ENCODE data around the gene ITPR3. TPM values are rescaled to one million over a fixed set of nuclear protein-coding genes. Genes with fewer than 3 reads are reported as not detected.

Gene ITPR3
- total RNA-seq, 1 donor from 2014 or later: 8.0 TPM

DNA sequence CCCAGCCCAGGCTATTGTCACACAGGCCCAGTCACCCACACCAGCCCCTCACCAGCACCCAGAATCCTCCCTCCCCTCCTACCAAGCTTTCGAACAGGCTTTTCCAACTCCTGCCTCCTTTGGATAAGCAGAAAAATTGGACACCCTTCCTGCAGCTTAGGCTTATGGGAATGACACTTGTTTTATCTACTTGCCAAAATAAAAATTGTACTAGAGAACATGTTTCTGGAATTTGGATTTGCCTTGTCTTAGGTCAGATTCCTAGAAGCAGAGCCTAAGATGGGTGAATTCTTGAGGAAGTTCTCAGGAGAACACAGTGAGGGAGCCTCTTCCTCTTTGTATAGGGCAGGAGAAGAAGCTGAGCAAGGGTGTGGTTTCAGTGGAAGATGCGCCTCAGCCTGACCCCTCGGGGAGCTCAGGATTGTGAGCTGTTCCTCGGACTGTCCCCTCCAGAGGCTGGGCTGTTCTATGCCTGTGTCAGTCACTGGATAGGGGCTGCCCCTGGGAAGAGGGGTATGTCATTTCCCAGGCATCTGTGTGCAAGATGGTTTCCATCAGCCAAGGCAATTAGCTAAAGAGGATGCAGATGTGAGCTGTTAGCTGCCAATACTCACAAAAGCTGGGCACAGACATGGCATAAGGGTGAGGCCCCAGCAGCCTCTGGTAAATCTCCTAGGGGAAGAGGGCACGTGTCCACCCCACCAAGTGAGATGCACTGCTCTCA is 33.9 kb downstream of the ITPR3 start:
- intact Hi-C loops (cut with DNase I): no loop called here
- DNase-seq (ENCODE audit: missing footprints) (no peak), ATAC-seq (no peak)

DNA sequence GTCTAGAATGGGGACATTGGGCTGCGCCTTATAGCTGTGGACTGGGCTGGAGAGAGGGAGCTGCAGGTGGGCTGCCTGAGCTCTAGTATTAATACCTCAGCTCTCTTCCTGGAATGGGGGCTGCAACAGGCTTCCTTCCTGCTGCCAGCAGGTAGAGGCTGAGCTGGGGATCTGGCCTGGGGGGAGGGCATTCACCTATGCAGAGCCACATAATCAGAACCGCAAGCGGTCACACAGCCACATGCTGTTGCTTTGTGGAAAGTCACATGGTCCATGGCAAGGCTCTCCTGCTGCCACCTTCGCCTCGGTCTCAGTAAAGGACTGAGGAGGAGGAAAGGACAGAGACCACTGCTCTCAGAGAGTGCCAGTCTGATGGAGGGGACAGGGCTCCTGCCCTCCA is 35.7 kb downstream of the ITPR3 start:
- intact Hi-C loops (cut with DNase I): no loop called here
- DNase-seq (ENCODE audit: missing footprints) (no peak), ATAC-seq (no peak)

DNA sequence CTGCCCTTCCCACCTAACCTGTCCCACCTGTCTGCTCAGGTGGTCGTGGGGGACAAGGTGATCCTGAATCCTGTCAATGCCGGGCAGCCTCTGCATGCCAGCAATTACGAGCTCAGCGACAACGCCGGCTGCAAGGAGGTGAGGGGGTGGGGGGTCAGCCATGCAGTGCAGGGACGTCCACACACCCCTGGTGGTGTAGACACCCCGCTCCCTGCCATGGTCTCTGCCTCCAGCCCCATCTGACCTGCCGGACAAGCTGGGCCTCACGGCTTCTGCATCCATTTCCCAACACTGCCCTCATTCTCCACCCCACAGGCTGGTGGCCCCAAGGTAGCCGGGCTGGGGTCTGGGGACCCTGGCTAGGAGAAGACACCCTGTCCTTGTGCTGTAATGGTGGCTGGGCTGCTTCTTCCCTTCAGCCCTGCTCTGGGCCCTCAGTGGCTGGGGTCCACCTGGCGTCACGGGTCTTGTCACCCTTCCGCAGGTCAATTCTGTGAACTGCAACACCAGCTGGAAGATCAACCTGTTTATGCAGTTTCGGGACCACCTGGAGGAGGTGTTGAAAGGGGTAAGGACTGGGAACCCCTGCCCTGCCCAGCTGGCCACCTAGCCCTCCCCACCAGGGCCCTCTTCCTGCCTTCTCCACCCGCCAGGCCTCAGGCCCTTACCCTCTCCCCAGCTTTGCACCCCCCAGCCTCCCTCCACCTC is 38.0 kb downstream of the ITPR3 start:
- no peak for DNase-seq (ENCODE audit: missing footprints)
- ATAC-seq: no peak
- intact Hi-C loops (cut with DNase I): no loop called here

DNA sequence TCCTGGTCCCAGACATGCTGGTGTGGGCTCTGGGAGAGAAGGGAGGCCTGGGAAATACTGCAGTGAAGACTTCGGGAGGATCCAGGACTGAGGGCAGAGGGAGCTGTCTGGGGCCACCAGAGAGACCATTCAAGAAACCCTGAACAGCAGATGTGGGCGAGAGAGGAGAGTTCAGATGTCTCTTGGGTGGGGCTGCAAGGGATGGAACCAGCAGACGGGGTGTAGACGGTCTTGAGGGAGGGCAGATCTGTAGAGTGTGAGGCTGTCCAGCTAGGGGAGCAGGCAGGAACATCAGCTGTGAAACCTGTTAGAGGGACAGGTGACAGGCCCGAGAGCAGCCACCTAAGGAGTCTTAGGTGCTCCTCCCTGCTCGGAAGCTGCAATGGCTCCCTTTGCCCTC is 38.9 kb downstream of the ITPR3 start:
- DNase-seq (ENCODE audit: missing footprints): no peak
- ATAC-seq: no peak
- intact Hi-C loops (cut with DNase I): no loop called here

DNA sequence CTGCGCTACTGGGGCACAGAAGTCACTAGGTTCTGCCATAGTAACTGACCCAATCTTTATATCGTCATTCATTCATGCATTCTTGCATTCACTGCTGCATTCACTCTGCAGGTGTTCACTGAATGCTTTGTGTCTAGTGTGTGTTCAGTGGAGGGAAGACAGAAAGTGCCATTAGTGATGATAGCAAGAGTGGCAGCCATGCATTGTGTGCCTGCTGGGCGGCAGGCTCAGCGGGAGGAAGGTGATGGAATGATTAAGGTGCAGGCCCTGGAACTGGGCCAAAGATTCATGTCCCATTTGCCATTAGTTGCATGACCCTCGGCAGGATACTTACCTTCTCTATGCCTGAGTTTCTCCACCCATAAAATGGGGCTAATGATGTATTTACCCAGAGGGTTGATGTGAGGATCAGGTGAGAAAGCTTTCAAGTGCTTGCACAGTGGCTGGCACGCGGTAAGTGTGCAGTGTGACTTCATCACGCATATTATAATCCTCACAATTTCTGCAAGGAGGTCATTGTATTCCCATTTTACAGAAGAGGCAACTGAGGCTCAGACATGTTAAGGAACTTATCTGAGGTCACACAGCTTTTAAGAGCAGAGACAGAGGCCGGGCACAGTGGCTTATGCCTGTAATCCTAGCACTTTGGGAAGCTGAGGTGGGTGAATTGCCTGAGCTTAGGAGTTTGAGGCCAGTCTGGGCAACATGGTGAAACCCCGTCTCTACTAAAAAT is 40.1 kb downstream of the ITPR3 start:
- DNase-seq (ENCODE audit: missing footprints) (no peak), ATAC-seq (no peak)
- intact Hi-C loops (cut with DNase I): no loop called here

DNA sequence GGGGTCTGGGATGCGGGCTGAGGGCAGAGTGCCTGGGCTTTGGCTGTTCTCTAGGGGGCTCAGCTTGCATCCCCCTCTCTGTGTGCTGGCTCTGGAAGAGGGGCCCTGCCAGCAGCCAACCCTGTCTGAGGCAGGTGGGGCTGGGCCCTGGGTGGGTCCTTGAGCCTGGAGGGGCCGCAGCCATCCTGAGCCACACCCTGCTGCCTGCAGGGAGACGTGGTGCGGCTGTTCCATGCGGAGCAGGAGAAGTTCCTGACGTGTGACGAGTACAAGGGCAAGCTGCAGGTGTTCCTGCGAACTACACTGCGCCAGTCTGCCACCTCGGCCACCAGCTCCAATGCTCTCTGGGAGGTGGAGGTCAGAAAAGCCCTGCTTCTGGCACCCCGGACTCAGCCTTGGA is 41.2 kb downstream of the ITPR3 start:
- no peak for DNase-seq (ENCODE audit: missing footprints)
- intact Hi-C loops (cut with DNase I): no loop called here
- no peak for ATAC-seq

DNA sequence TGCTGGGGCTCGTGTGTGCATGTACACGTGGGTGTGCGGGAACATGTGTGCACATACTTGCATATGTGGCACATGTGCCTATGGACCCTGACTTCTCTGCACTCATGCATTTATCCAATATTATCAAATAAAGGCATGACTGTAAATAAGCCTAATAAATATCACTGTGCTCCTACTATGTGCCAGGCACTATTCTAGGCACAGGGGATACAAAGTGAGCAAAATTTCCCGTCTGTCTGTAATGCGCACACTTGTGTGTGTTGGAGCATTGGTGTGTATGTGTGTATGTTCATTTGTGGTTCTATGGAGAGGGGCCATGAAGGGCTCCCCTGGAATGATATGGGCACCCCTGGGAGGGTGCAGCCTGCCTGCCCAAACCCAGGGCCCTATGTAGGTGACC is 41.9 kb downstream of the ITPR3 start:
- DNase-seq (ENCODE audit: missing footprints) (no peak), ATAC-seq (no peak)
- intact Hi-C loops (cut with DNase I): no loop called here

DNA sequence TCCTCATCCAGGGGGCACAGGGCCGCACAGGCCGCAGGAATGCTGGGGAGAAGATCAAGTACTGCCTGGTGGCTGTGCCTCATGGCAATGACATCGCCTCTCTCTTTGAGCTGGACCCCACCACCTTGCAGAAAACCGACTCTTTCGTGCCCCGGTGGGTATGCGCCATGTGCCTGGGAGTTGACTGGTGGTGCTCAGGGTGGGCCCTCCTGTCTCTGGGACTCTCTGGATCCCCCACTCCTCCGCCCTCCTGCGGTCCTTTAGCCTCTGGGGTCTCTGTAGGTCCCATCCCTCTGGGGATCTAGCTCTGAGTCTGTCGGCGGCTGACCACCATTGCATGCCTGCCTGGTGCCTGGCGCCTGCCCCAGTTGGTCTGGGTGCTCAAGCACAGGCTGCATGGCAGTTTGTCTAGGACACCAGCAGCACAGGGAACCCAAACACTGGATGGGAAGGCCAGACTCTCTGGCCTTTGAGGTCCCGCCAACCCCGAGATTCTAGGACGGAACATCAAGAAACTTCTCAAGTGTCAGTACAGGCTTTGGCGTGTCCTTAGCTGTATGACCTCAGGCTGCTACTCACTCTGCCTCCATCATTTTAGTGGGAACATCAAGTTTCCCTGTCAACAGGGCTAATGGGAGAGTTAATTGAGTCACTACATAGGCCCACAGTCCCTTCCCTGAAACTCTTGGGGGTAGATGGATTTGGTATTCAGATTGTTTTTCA is 42.8 kb downstream of the ITPR3 start:
- no peak for ATAC-seq
- intact Hi-C loops (cut with DNase I): no loop called here
- no peak for DNase-seq (ENCODE audit: missing footprints)

DNA sequence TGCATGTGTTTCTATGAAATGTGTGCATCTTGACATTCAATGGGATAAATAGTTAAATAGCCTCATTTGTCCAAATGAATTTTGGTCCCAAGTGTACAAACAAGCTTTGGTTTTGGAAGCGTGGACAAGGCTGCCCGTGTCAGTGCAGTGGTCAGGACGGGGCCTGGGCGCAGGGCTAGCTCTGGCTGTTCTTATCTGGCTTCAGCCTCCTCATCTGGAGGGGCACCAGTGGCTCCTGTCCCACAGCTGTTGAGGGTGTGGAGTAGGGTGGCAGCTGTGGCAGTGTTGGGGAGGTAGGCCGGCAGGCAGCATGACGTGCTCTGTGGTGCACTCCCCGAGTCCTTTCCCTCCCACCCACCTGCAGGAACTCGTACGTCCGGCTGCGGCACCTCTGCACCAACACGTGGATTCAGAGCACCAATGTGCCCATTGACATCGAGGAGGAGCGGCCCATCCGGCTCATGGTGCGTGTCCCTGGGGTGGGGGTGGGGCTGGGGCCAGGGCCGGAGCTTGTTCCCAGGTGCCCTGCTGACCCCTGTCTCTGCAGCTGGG is 43.5 kb downstream of the ITPR3 start:
- ATAC-seq (no peak), DNase-seq (ENCODE audit: missing footprints) (no peak)
- intact Hi-C loops (cut with DNase I): no loop called here

DNA sequence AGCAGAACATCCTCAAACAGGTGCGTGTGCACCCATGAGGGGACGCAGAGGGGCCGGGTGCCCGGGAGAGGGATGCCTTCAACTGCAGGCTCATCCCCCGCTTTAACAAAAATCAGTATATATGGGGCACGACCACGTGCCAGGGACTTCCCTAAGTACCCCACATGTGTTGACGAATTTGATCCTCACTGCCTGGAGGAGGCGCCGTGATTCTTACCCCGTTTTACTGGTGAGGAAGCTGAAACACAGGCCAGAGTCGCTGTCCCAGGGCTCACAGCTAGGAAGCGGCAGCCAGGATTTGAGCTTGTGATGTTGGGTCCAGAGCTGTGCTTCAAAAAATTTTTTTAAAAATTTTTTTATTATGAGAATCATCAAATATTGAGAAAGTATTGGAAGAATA is 44.8 kb downstream of the ITPR3 start:
- DNase-seq (ENCODE audit: missing footprints) (no peak), ATAC-seq (no peak)
- intact Hi-C loops (cut with DNase I): no loop called here

DNA sequence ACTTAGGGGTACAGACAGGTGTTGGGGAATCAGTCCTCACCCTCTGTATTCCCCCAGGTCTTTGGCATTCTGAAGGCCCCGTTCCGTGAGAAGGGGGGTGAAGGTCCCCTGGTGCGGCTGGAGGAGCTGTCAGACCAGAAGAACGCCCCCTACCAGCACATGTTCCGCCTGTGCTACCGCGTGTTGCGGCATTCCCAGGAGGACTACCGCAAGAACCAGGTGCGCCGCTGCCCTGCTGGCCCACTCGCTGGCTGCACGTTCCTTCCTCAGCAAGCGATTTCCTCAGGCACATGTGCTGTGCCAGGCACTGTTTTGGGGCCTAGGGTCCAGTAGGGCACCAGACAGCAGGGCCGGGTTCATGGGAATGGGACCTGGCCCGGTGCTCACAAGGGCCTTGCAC is 46.0 kb downstream of the ITPR3 start:
- ATAC-seq (no peak), DNase-seq (ENCODE audit: missing footprints) (no peak)
- intact Hi-C loops (cut with DNase I): no loop called here

DNA sequence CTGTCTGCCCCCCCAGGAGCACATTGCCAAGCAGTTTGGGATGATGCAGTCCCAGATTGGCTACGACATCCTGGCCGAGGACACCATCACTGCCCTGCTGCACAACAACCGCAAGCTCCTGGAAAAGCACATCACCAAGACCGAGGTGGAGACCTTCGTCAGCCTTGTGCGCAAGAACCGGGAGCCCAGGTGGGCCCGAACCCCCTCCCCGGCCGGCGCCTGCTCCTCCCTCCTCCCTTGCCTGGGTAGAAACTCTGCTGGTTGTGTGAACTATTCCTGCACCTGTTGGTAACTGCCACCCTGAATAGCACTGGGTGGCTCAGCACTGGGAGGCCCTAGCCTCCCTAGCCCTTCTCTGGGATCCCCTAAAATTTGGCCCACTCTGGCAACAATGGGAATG is 46.7 kb downstream of the ITPR3 start:
- no peak for ATAC-seq
- intact Hi-C loops (cut with DNase I): no loop called here
- no peak for DNase-seq (ENCODE audit: missing footprints)

DNA sequence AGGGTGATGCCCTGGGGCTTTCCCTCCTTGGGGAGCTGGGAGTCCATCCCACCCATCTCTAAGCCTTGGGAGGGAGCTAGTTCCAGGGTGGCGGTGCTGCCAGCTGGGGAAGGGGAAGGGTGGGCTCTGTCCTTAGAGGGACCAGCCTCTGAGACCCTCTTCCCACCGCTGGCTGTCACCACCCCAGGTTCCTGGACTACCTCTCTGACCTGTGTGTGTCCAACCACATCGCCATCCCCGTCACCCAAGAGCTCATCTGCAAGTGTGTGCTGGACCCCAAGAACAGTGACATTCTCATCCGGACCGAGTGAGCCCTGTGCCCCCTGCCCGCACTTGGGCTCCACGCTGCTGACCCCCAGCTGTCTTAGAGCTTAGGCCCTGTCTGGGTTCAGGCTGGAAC is 47.2 kb downstream of the ITPR3 start:
- intact Hi-C loops (cut with DNase I): no loop called here
- ATAC-seq (no peak), DNase-seq (ENCODE audit: missing footprints) (no peak)

DNA sequence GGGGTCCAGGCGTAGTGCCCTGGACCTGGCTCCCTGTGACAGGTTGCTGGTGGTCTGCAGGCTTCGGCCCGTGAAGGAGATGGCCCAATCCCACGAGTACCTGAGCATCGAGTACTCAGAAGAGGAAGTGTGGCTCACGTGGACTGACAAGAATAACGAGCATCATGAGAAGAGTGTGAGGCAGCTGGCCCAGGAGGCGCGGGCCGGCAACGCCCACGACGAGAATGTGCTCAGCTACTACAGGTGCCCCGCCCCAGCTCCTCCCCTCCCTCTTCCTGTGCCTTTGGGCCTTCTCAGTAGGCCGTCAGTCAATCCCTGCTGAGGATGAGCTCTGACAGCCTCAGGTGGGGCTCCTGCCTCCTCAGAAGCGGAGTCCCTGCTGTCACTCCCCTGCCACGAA is 47.8 kb downstream of the ITPR3 start:
- DNase-seq (ENCODE audit: missing footprints) (no peak), ATAC-seq (no peak)
- intact Hi-C loops (cut with DNase I): no loop called here

DNA sequence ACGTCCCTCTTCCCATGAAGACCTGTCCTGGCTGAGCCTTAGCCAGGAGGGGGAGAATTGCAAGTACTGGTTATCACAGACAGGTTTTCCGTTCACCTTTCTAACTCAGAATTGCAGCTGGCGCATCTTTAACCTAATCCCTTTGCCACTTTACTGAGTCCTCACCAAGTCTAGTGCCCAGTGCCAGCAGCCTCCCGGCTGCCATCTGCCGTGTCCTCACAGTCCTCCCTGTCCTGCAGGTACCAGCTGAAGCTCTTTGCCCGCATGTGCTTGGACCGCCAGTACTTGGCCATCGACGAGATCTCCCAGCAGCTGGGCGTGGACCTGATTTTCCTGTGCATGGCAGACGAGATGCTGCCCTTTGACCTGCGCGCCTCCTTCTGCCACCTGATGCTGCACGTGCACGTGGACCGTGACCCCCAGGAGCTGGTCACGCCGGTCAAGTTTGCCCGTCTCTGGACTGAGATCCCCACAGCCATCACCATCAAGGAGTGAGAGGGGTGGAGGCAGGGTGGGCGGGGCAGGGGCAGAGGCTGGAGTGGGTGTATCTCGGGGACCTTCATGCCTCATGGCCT is 49.1 kb downstream of the ITPR3 start:
- no peak for DNase-seq (ENCODE audit: missing footprints)
- intact Hi-C loops (cut with DNase I): loop anchor here (5.0 kb wide), 1 partner anchor 38 kb away; no protein-coding TSS in a partner anchor
- ATAC-seq: no peak

DNA sequence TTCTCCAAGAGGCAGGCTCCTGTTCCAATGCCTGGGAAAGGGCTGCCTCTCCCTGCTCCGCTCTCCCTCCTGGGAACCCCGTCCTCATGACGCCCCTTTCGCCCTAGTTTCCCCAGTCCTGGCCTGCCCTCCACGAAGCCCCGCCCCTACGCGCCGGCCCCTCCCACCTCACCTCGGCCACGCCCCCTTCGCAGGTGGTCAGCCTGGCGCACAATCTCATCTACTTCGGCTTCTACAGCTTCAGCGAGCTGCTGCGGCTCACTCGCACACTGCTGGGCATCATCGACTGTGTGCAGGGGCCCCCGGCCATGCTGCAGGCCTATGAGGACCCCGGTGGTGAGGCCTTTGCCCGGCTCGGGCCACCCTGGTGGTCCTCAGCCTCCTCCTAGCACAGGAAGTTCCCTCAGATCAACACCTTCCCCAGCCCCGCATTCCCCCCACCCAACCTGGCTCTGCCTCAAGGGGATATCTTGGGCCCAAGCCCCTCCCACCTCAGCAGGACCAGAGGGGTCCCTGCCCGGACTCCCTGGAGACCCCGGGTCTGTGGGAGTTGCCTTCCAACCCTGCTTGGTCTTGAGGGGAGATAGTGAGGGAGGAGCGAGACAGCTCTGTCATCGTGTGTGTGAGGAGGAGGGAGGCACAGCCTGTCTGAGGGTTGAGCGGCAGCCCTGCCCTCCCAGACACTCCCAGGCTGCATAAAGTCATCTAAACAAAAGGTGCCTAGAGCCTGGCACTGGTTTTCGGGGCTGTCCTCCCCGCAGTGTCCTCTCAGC is 50.0 kb downstream of the ITPR3 start:
- intact Hi-C loops (cut with DNase I): loop anchor here (5.0 kb wide), 1 partner anchor 39 kb away; no protein-coding TSS in a partner anchor
- DNase-seq (ENCODE audit: missing footprints) (no peak), ATAC-seq (no peak)

DNA sequence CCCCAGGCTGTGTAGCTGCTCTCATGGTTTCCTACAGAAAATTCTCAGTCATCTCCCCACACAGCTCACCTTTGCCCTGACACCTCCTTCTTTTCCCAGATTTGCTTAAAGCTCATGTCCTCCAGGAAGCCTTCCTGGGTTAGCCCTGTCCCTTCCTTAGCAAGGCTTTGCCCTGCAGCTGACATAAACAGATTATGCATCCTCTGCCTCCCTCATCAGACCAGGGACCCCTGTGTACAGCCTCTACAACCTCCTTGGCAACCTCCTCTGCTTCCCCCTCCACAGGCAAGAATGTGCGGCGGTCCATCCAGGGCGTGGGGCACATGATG is 50.6 kb downstream of the ITPR3 start:
- no peak for DNase-seq (ENCODE audit: missing footprints)
- intact Hi-C loops (cut with DNase I): loop anchor here (2.0 to 5.0 kb wide), 2 partner anchors 39 to 83 kb away; no protein-coding TSS in a partner anchor

DNA sequence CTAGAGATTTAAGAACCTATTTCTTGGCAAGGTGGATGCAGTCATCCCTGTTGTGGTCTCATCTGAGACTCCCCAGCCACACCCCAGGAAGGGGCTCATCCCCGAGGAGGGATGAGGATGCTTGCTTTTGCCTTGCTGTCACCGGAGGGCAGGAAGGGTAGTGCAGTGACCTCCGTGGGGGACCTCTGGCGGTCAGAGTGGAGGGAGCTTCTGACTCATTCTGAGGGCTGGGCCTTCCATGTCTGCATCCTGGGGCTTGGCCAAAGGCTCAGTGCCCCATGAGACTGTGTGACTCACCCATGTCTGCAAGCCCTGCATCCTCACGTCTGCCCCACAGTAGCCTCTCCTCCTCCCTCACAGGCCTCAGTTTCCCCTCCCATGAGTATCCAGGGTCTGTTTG is 51.7 kb downstream of the ITPR3 start:
- ATAC-seq: peak; percentile 95
- DNase-seq (ENCODE audit: missing footprints): peak; percentile 93
- intact Hi-C loops (cut with DNase I): loop anchor here (2.0 to 5.0 kb wide), 2 partner anchors 41 to 84 kb away; no protein-coding TSS in a partner anchor

More for the DNA sequence above, 50.6 kb downstream of the ITPR3 start:
- no peak for ATAC-seq
